ENCODE measurements around the gene SLC38A8. TPM values are rescaled to one million over a fixed set of nuclear protein-coding genes. Genes with fewer than 3 reads are reported as not detected.

SLC38A8 gene
- total and polyA plus RNA-seq, 12 donors = 0.45 to 30.8 (median 3.2) TPM; not detected in 8

GRCh38 chr16:83971165-83972130, 71.1 kb downstream of the SLC38A8 start:
- ATAC-seq = no peak
- 75 to 80% methylated on average over 27 of the region's 27 CpGs for WGBS, 2 donors
- TF ChIP-seq CTCF (IDR thresholded peaks at IDR 0.05) = no peak

GRCh38 chr16:83970430-83970815, 72.2 kb downstream of the SLC38A8 start:
- Histone ChIP-seq H3K4me1 (no peaks in the 10 kb centered on the region), H3K27ac (no peak overlapping the region), H3K36me3 (peaks cover 0 to 11% (median 0%) of the 10 kb centered on the region in 9 donors), H3K27me3 (peaks cover 0 to 24% (median 8%) of the 10 kb centered on the region in 7 donors), H3K9me3 (no peaks in the 10 kb centered on the region), H3K4me3 (no peak overlapping the region)
- TF ChIP-seq CTCF (IDR thresholded peaks at IDR 0.05) = no peak
- ATAC-seq (no peak), DNase-seq (no peak)
- WGBS, 2 donors = 76 to 84% methylated on average over 6 of the region's 6 CpGs
- intact Hi-C loops (cut with DNase I) = loop anchor here in 2 of 10 donors (5.0 to 10.0 kb wide), 2 partner anchors 74 to 87 kb away; partner anchors contain the start of gene SLC38A8 (in 1 of the 2)

More at GRCh38 chr16:83971165-83972130, 71.1 kb downstream of the SLC38A8 start:
- Histone ChIP-seq H3K4me3 (no peak overlapping the region), H3K27ac (no peak overlapping the region), H3K9me3 (no peaks in the 10 kb centered on the region), H3K36me3 (peaks cover 0 to 1% (median 0%) of the 10 kb centered on the region in 9 donors), H3K27me3 (peaks cover 0 to 24% (median 8%) of the 10 kb centered on the region in 7 donors), H3K4me1 (no peaks in the 10 kb centered on the region)
- intact Hi-C loops (cut with DNase I) = loop anchor here in 2 of 10 donors (5.0 to 10.0 kb wide), 2 partner anchors 73 to 86 kb away; partner anchors contain the start of gene SLC38A8 (in 1 of the 2)
- no peak for DNase-seq

GRCh38 chr16:83969771-83970429, 72.7 kb downstream of the SLC38A8 start:
- WGBS, 2 donors = 57 to 67% methylated on average over 18 of the region's 18 CpGs
- TF ChIP-seq CTCF (IDR thresholded peaks at IDR 0.05) = no peak
- intact Hi-C loops (cut with DNase I) = loop anchor here in 8 of 10 donors (2.0 to 10.0 kb wide), 11 partner anchors 72 to 515 kb away; partner anchors contain the start of genes SLC38A8 (in 2 of the 8) and TAF1C (in 2 of the 8)
- no peak for ATAC-seq
- Histone ChIP-seq H3K4me1 (no peaks in the 10 kb centered on the region), H3K27ac (no peak overlapping the region), H3K27me3 (peaks cover 0 to 24% (median 8%) of the 10 kb centered on the region in 7 donors), H3K36me3 (peaks cover 0 to 17% (median 0%) of the 10 kb centered on the region in 9 donors), H3K9me3 (no peaks in the 10 kb centered on the region), H3K4me3 (no peak overlapping the region)
- no peak for DNase-seq
